Measurements from ENCODE around the gene PHF2.

Gene PHF2

DNA sequence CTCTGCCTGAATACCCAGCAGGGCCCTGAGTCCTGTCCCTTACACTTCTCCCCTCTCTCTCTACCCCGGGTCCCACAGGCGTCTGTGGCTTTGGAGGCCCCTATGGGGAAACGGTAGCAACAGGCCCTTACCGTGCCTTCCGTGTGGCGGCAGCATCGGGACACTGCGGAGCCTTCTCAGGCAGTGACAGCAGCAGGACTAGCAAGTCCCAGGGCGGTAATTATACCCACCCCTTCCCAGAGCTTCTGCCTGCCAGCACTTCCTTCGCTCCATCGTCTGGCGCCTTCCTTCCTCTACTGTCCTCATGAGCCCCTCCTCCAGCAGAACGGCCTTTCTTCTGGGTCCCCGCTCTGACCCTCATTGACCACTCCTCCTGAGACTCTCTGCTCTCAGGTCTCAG lies 17.9 kb upstream of the PHF2 start:
- no peak overlapping the region for H3K4me2 ChIP-seq (ENCODE audit: low read depth, low read length, poor library complexity, severe bottlenecking)
- no peaks in the 10 kb centered on the region for H3K27me3 ChIP-seq (ENCODE audit: low read length)
- TF ChIP-seq, protein P1, sequence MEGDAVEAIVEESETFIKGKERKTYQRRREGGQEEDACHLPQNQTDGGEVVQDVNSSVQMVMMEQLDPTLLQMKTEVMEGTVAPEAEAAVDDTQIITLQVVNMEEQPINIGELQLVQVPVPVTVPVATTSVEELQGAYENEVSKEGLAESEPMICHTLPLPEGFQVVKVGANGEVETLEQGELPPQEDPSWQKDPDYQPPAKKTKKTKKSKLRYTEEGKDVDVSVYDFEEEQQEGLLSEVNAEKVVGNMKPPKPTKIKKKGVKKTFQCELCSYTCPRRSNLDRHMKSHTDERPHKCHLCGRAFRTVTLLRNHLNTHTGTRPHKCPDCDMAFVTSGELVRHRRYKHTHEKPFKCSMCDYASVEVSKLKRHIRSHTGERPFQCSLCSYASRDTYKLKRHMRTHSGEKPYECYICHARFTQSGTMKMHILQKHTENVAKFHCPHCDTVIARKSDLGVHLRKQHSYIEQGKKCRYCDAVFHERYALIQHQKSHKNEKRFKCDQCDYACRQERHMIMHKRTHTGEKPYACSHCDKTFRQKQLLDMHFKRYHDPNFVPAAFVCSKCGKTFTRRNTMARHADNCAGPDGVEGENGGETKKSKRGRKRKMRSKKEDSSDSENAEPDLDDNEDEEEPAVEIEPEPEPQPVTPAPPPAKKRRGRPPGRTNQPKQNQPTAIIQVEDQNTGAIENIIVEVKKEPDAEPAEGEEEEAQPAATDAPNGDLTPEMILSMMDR (IDR thresholded peaks at IDR 0.05; ENCODE audit: insufficient read depth, low read length, poor library complexity, severe bottlenecking) = no peak
- no peak for TF ChIP-seq EZH2phosphoT487 (conservative IDR thresholded peaks at IDR 0.05; ENCODE audit: low read length)
- no peak overlapping the region for H3K9ac ChIP-seq (ENCODE audit: low read length)
- no peaks in the 10 kb centered on the region for H3K79me2 ChIP-seq (ENCODE audit: insufficient read depth, low read length)
- no peak overlapping the region for H2AFZ ChIP-seq (ENCODE audit: low read depth, low read length, severe bottlenecking)
- no peak overlapping the region for H3K27ac ChIP-seq (ENCODE audit: low read depth, low read length)
- H4K20me1 ChIP-seq (ENCODE audit: low read depth, low read length) = no peaks in the 10 kb centered on the region
- H3F3A ChIP-seq (ENCODE audit: insufficient read depth) = no peaks in the 10 kb centered on the region; the same call in 1 of the 2 replicates
- no peaks in the 10 kb centered on the region for H3K9me3 ChIP-seq (ENCODE audit: insufficient read depth, low read length)
- H3K4me3 ChIP-seq (ENCODE audit: insufficient read depth, low read length, poor library complexity, severe bottlenecking) = no peak overlapping the region
- no peaks in the 10 kb centered on the region for H3K9me2 ChIP-seq (replicated peaks; ENCODE audit: insufficient read depth, low read length)
- H3K36me3 ChIP-seq (ENCODE audit: low read length) = peaks cover 12% of the 10 kb centered on the region; the same call in 1 of the 2 replicates

DNA sequence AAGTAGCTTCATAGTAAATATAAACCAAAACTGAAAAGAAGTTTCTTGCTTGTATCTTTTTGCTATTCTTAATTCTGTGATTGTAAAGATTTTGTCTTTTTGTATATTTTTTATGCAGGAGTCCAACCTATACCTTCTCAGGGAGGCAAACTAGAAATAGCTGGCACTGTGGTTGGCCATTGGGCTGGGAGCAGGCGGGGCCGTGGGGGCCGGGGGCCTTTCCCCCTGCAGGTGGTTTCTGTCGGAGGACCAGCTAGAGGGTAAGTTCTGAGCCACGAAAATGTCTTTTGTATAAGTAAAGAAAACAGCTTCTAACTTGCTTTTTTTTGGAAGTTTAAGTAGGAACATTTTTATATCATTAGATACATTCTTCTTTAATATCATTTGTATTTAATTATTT lies 15.4 kb upstream of the PHF2 start:
- Histone ChIP-seq H4K20me1 (ENCODE audit: low read depth, low read length) (no peaks in the 10 kb centered on the region), H3K9me2 (replicated peaks; ENCODE audit: insufficient read depth, low read length) (no peaks in the 10 kb centered on the region), H3F3A (ENCODE audit: insufficient read depth) (peaks cover 20% of the 10 kb centered on the region; the same call in 1 of the 2 replicates), H3K9ac (ENCODE audit: low read length) (no peak overlapping the region), H3K9me3 (ENCODE audit: insufficient read depth, low read length) (no peaks in the 10 kb centered on the region), H3K4me3 (ENCODE audit: insufficient read depth, low read length, poor library complexity, severe bottlenecking) (no peak overlapping the region), H3K79me2 (ENCODE audit: insufficient read depth, low read length) (no peaks in the 10 kb centered on the region), H3K27ac (ENCODE audit: low read depth, low read length) (no peak overlapping the region), H3K36me3 (ENCODE audit: low read length) (peaks cover 11% of the 10 kb centered on the region; the same call in 1 of the 2 replicates), H3K4me2 (ENCODE audit: low read depth, low read length, poor library complexity, severe bottlenecking) (no peak overlapping the region), H2AFZ (ENCODE audit: low read depth, low read length, severe bottlenecking) (no peak overlapping the region), H3K27me3 (ENCODE audit: low read length) (no peaks in the 10 kb centered on the region)
- TF ChIP-seq, protein P1 (IDR thresholded peaks at IDR 0.05; ENCODE audit: insufficient read depth, low read length, poor library complexity, severe bottlenecking) = no peak
- TF ChIP-seq EZH2phosphoT487 (conservative IDR thresholded peaks at IDR 0.05; ENCODE audit: low read length) = no peak

DNA sequence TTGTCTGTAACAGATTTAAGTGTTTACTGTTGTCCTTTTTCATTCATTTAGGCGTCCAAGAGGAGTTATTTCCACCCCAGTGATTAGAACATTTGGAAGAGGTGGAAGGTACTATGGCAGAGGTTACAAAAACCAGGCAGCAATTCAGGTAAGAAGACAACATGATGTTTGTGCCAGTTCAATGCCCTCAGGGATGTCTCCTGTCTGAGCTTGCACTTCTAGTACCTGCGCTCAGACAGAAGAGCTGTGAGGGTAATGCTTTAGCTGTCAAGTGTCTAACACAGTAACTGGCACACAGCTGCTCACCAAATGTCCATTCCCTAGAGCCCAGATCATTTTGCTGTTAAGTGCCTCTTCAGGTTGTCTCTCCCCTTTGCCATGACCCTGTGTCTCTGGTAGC lies 14.2 kb upstream of the PHF2 start:
- Histone ChIP-seq H3K36me3 (ENCODE audit: low read length) (peaks cover 11% of the 10 kb centered on the region; the same call in 1 of the 2 replicates), H3K4me2 (ENCODE audit: low read depth, low read length, poor library complexity, severe bottlenecking) (no peak overlapping the region), H3K4me3 (ENCODE audit: insufficient read depth, low read length, poor library complexity, severe bottlenecking) (no peak overlapping the region), H3K27me3 (ENCODE audit: low read length) (no peaks in the 10 kb centered on the region), H3K27ac (ENCODE audit: low read depth, low read length) (no peak overlapping the region), H3K79me2 (ENCODE audit: insufficient read depth, low read length) (no peaks in the 10 kb centered on the region), H4K20me1 (ENCODE audit: low read depth, low read length) (no peaks in the 10 kb centered on the region), H3K9ac (ENCODE audit: low read length) (no peak overlapping the region), H2AFZ (ENCODE audit: low read depth, low read length, severe bottlenecking) (no peak overlapping the region), H3K9me3 (ENCODE audit: insufficient read depth, low read length) (no peaks in the 10 kb centered on the region), H3K9me2 (replicated peaks; ENCODE audit: insufficient read depth, low read length) (no peaks in the 10 kb centered on the region), H3F3A (ENCODE audit: insufficient read depth) (peaks cover 21% of the 10 kb centered on the region; the same call in 1 of the 2 replicates)
- TF ChIP-seq EZH2phosphoT487 (conservative IDR thresholded peaks at IDR 0.05; ENCODE audit: low read length) = no peak
- TF ChIP-seq, protein P1 (IDR thresholded peaks at IDR 0.05; ENCODE audit: insufficient read depth, low read length, poor library complexity, severe bottlenecking) = no peak

Data from SU-DHL-6 (cell line).